GM18517 (cell line): Measurements from ENCODE around the gene MRPS18A.
A peak's percentile ranks its signal among the peaks of the same experiment; 100 is the strongest.
"Not testable (repeated sequence)": the region's sequence is repeated elsewhere in the genome, so short reads cannot be mapped to it uniquely, and the experiment has no call there.

Experiments
- ATAC-seq: cut with Tn5 transposase; IDR thresholded peaks from one replicate; pipeline ENCODE4 v1.9.1; 2021; ENCODE audit warnings: mild to moderate bottlenecking, moderate library complexity; ENCODE audit not compliant: unreplicated experiment

Gene MRPS18A

DNA sequence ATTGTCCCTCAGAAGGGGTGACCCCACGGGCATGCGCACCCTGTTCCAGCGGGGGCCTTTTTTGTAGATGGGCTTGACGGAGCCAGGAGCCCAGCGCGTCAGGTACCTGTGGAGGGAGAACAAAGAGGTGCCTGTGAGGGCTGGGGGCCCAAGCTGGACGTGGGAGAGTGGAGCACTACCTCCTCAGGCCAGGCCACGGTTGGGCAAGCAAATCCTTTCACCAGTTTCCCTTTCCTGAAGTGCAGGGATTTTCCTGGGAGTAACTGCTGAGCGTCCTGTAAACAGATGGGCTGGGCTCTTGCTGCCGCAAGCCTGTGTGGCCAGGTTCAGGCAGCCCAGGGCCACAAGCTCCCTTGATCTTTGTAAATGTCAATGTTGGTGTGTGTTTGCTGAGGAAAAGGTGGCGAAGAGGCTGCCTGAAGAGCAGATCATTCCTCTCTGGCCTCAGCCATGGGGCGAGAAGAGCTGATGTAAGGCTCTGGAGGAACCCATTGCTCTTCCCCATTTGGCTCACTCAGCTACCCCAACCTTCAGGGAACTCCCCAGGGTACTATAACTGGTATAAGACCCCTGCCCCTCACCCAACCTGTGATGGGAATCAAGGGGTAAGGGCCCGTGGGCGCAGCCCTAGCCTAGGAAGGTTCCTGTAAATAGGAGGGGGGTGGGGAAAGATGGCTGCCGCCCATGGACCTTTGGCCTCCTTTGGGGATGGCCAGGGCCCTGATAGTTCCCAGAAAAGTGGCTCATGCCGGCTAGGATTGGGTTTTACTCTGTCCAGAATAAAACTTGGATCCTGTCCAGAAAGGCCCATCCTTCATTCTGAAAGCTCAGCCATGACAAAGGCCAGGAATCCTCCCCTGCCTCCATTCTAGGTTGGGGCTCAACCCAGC is 15.5 kb downstream of the MRPS18A start:
- no peak for ATAC-seq

DNA sequence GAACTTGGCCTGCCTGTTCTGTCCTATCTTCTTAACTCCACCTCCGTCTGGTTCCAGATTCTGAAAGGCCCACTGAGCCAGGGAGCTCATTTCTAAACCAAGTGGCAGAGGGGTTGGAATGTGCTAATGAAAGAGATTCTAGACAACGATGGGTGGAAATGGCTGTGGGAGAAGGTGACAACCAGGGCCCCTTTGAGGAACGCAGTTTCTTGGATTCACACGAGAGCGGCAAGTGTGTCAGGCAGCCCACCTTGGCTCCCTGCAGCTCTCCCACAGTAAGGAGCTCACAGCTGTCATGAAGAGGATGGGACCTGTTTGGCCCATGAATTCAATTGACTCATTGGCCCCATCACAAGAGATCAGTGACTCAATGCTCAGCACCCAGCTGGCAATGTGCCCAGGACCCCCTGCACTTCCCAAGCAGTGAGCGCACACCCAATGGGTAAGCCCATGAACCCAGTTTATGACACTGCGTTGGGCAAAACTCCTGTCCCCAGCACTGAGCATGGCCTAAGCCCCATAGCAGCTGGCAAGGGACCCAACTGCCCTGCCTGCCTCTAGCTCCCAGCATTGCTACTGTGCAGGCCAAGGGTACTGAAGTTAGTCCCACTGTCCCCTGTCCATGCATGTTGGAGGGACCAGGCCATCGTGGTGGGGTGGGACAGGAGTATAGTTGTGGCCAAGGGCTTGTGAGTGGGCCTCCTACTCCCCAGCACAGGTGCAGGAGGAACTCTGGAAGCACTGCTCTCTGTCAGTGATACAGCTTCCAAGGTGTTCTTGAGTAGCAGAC is 16.4 kb downstream of the MRPS18A start:
- ATAC-seq: no peak

DNA sequence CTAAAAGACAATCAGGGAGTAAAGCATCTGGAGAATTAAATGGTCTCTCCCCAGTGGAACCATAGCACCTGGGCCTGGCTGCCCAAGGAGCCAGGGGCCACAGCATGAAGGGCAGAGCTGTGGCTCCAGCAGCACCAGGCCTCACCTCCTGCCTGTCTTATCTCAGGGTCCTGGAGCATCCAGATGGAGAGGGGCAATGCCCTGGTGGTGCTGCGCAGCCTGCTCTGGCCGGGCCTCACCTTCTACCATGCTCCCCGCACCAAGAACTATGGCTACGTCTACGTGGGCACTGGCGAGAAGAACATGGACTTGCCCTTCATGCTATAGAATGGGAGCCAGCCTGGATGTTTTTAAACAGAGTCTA is 17.0 kb downstream of the MRPS18A start:
- ATAC-seq: no peak

DNA sequence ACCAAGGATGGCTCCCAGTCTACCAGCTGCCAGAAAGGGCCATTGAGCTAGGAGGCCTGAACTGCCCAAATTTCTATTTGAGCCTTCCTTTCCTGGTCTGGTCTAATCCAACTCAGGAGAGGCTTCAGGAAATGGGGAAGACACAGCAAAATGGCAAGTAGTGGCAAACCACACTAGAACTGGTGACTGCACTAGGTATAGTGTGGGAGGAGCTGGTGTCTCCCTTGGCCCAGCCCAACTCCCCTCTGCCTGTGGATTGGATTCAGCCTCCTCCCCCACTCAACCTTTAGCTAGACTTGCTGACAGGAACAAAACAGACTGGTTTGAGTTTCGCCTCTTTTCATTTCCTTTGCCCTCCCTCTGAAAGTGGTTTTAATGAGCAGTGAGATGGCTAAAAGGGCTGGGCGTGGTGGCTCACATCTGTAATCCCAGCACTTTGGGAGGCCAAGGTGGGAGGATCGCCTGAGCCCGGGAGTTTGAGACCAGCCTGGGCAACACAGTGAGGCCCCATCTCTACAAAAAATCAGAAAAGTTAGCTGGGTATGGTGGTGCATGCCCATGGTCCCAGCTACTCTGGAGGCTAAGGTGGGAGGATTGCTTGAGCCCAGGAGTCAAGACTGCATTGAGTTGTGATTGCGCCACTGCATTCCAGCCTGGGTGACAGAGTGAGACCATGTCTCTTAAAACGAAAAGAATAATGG is 17.5 kb downstream of the MRPS18A start:
- ATAC-seq: no peak

DNA sequence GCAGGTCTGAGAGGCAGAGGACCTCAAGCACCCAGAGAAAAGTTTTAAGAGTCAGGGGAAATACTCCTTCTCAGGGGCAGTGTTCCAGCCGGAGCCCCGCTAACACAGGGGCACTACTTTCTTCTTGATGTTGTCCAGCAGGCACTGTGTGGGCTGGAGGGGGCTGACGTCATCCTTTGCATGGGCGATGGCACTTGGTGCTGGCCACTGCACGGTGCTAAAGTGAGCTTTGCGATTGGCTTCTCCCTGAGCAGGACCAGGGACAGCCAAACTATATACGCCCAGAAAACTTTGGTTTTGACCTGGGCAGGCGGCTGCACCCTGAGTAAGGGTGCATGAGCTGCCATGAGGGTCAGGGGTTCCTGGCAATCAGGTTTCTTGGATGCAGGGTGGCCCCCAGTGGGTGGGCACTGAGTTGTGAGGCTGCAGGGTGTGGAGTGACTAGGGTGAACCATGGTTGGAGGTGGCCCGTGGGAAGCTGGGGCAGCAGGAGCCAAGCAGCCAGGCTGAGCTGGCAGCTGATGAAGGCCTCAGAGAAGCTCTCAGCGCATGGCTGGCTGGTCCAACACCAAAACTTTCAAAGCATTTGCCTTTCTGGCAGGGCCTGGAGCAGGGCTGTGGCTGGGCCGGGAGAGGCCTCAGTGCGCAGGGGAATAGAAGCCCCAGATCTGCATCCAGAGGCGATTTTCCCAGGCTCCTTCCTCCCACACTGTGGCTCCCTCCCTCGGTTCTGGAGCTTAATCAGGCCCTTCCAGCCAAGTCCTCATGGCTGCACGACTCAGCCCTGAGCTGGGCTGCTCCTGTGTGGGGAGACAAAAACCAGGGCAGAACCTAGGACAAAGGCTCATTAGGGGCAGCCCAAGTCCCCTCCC is 18.3 kb downstream of the MRPS18A start:
- no peak for ATAC-seq

DNA sequence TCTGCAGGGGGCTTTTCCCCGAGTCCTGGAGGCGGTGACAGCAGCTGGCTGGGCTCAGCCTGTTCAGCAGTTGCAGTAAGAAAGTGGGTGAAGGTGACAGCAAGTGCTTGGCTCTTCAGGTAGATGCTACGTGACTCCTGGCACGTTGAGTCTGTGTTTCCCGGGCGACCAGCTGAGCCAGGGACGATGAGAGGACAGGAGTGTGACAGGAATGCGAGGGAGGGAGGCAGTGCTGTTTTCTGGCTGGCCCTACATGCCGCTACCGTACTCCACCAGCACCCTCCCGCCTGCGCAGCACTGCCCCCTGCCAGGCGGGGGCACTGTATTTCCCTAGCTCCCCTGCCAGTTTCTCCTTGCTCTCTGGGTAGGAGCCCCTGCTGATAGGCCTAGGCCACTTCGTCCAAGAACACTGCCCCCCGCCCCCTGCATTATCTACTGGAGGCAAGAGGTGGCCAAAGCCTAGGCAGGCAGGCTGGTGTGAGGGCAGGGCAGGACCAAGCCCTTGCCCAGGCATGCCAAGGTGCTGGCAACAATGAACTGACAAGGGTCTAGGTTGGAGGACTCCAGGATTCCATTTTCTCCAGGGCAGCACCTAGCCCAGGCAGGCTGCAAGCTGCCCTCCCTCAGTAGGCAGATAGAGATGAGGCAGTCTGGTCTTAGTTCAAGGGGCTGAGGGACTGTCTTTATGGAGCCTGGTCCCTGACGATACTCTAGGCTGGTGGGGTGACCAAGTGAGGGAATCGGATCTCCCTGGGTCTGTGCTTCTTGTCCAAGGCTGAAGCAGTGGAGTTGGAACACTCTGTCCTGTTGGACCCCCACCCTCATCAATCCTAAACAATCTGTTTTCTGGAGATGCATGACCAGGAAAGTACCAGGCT is 19.2 kb downstream of the MRPS18A start:
- ATAC-seq: peak; percentile 56

DNA sequence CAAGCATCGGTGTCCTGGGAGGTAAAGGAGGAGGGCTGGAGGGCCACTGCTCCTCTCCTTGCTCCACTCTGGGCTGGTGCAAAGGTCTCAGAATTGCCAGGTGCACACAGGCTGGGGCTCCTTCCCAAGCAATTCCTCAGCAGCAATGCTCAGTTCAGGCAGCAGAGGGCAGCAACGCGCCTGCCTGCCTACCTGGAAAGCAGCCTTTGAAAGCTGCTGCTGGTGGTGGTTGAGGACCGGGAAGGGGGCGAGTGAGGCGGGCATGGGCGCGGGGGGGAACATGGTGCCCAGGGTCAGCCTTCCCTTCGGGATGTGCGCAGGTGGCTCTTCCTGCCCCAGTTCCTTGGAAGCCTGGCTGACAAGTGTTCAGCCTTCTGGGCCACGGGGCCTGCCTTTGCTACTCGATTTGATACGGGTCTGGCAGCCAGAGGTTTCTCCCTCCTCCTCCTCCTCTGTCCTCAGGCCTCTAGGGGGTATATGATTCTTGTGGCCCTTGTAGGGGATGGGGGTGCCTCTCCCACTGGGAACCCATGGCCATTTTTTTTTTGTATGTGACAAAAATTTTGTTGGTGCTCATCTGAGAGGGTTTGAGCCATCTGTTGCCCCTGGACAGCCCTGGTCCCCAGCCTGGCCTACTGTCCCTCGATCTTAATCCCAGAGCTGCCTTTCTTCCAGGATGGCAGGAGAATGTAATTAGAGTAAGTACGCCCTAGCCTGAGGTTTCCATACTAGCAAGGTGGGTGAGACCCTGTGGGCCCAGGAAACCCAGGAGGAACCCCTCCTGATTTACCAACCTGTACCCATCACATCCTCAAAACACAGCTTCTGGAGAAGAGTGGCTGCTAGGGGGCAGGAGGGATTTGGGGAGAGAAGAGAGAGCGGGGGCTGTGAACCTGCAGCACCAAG is 20.1 kb downstream of the MRPS18A start:
- ATAC-seq: peak; percentile 46

DNA sequence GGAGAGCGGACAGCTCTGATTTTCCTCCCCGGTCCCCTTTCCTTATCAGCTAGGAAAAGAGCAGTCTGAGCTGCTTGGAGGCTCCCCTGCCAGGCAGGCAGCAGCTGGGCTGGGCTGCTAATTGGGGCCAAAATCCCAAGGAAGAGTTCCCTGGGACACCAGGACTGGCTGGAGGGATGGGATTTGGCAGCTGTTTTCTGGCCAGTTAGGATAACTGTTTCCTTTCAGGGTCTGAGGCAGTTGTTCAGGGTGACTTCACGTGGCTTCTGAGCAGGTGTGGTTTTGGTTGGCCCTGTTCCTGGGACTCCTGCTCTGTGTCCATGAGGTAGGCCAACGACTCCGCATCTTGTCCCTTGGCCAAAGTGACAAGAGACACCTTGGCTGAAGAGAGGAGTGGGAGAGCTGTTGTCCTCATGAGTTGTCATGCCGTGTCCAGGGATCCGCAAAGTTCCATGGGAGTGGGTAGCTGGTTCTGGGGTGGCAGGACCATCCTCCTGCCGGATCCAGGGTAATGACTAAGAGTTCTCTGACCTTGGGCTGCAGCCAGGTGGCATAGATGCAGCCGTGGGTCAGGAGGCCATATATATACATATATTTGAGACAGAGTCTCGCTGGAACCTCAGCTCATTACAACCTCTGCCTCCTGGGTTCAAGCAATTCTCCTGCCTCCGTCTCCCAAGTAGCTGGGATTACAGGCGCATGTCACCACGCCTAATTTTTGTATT is 21.2 kb downstream of the MRPS18A start:
- no peak for ATAC-seq

DNA sequence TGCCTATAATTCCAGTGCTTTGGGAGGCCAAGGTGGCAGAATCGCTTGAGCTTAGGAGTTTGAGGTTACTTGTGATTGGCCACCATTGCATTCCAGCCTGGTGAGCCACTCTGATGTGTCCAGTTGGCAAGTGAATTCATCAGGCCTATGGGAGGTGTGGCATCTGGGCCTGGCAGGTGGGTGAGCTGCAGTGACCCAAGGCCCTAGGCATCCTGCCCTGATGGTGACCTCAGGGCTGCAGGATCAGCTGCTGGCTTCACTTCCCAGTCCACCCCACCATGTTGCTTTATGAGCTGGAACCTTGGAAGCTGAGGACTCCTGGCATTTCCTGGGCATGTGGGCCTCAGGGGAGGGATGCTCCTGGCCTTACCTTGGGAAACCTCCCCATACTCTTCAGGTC is 22.2 kb downstream of the MRPS18A start:
- no peak for ATAC-seq

DNA sequence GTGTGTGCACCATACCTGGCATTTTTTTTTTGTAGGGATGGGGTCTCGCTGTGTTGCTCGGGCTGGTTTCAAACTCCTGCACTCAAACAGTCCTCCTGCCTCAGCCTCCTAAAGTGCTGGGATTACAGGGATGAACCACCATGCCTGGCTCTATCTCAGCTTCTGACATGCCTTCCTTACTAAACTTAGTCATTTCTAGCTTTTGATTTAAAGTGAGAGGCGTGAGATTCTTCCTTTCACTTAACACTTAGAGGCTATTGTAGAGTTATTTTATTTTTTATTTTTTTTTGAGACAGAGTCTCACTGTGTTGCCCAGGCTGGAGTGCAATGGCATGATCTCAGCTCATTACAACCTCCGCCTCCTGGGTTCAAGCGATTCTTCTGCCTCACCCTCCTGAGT is 24.6 kb downstream of the MRPS18A start:
- ATAC-seq: not testable (repeated sequence)

DNA sequence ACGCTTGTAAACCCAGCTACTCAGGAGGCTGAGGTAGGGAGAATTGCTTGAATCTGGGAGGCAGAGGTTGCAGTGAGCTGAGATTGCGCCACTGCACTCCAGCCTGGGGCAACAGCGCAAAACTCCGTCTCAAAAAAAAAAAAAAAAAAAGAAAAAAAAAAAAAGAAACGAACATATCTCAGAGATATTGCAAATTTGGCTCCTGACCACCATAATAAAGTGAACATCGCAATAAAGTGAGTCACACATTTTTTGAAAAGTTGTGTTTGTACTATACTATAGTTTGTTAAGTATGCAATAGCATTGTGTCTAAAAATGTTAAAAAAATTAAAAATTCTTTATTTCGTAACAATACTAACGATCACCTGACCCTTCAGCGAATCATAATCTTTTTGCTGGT is 29.4 kb downstream of the MRPS18A start:
- no peak for ATAC-seq

DNA sequence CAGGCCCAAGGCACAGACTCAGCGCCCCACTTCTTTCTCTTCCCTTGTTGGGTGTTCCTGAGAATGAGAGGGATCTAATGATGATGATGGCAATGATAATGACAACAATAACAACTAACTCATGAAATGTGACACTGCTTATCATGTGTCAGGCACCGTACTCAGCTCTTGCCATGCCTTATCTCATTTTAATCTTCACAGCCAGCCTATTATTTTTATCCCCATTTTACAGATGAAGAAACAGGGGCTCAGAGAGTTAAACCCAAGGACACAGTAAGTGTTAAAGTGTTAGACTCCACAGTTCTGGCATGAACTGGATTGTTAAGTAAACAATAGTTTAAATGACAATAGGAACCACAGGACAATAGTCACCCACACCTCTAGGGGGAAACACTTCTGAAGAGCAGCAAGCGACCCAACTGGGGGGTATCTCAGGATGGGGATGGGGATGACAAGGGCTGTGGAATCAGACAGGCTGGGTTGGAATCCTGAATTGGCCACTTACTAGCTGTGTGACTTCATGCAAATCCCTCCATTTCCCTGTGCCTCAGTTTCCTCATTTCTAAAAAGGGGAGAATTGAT is 30.3 kb downstream of the MRPS18A start:
- ATAC-seq: no peak

DNA sequence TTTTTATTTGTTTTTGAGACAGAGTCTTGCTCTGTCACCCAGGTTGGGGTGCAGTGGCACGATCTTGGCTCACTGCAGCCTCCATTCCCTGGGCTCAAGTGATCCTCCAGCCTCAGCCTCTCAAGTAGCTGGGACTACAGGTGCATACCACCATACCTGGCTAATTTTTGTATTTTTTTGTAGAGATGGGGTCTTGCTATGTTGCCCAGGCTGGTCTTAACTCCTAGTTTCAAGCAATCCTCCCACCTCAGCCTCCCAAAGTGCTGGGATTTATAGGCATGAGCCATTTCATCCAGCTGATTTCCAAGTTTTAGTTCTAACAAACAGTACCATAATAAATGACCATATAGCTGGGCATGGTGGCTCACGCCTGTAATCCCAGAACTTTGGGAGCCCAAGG is 34.8 kb downstream of the MRPS18A start:
- ATAC-seq: not testable (repeated sequence)

DNA sequence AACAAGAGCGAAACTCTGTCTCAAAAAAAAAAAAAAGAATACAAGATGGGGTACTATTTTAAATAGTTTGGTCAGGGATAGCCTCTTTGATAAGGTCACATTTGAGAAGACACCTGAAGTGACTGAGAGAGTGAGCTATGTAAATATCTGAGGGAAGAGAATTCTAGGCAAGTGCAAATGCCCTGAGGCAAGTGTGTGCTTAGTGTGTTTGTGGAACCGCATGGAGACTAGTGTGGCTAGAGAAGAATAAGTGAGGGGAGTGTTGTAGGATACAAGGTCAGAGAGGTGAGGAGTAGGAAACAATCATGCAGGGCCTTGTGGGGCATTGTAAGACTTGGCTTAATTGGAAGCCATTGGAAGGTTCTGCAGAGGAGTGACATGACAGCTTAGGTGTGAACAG is 39.3 kb downstream of the MRPS18A start:
- no peak for ATAC-seq

DNA sequence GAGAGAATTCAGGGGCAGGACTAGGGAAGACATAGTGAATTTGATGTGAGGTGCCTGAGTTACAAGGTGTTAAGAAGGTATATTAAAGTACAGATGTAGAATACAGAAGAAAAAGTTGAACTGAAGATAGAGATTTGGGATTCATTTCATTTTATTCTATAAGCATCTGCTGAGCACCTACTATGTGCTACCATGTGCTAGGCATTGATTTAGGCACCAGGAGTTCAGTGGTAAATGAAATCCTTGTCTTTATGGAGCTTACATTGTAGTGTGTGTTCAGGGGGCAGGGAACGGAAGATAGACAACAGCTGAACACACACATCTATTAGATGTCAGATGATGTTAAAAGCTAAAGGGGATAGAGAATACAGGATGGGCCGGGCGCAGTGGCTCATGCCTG is 40.0 kb downstream of the MRPS18A start:
- no peak for ATAC-seq

DNA sequence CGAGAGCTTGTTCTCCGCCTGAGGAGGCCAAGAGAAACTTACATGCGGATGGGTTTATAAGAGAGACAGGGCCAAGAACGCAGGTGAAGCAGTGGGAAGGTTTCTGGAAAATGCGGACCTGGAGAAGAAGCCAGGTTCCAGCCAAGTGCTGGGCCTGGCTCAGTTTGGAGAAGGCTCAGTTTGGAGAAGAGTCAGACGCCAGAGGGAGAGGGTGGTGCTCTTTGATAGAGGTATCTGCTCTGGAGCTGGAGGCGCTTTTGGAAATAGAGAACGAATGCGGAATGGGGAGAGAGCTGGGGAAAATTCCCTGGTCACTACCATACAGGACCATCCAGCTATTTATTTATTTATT is 42.0 kb downstream of the MRPS18A start:
- ATAC-seq: no peak

DNA sequence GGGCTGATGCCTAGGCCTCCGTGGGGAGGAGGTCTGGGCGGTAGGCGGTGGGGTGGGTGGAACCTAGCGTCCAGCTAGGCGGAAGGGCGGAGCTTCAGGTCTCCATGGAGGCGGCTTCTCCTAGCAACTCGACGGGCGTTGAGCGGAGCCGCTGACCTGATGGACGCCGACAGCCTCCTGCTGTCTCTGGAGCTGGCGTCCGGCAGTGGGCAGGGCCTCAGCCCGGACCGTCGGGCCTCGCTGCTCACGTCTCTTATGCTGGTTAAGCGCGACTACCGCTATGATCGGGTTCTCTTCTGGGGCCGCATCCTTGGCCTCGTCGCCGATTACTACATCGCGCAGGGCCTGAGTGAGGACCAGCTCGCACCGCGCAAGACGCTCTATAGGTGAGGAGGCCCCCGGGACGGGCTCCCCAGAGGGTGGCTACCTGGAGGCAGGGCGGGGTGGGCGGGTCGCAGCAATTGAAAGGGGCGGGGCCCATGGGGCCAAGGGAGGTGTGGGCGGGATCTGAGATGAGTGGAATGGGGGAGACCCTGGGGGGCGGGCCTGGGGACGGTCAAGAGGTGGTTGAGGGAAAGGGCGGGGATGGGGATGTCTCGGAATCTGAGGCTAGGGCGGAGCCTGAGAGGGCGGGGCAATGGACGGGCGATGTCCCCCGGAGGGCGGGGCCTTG is 42.5 kb downstream of the MRPS18A start, which contains the start of gene RSPH9:
Gene RSPH9 (plus strand): TSS at position 97 of the 673 bp plus-strand sequence. CDS start 63 bp downstream, at position 160.
- no peak for ATAC-seq
